KG1 (cell line): ENCODE data around the gene KRTAP9-1.
"Not testable (repeated sequence)": the region's sequence is repeated elsewhere in the genome, so short reads cannot be mapped to it uniquely, and the experiment has no call there.

Experiments used
- DNase-seq: peaks from one replicate; lab custom pipeline; 2025; lab: John Stamatoyannopoulos, UW

Gene KRTAP9-1

DNA sequence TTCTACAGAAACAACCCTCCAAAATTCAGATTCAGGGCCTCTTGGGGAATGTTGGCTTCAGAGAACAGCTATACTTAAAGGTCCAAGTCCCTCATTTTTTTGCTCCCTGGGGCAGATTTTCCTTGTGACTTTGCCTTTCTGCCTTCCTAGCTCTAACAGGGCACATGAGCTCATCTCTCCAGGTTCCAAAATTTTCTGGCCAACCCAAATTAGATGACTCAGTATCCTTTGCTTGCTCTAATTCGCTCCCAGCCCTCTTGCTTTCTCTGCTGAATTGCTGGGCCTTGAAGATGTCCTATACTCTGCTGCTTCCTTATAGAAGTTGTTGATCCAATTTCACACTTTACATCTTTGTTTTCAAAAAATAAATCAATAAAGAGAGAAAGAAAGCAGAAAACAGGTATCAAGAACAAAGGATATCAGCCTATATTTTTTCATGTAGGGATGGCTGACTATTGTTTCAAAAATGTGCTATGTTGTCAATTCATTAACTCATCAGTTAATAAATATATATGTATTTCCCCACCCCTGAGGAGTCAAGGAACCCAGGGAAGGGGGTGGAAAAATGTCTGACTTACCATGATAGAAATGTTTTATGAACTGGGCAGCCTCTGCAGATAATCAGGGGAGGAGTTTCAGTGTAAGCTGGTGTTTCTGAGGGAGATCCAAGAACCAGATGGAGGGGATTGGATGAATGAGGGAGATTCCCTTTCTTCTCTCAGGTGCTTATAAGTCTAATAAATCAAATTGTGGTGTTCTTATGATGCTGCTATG, 10.7 kb upstream of the KRTAP9-1 start:
- DNase-seq, result no peak

DNA sequence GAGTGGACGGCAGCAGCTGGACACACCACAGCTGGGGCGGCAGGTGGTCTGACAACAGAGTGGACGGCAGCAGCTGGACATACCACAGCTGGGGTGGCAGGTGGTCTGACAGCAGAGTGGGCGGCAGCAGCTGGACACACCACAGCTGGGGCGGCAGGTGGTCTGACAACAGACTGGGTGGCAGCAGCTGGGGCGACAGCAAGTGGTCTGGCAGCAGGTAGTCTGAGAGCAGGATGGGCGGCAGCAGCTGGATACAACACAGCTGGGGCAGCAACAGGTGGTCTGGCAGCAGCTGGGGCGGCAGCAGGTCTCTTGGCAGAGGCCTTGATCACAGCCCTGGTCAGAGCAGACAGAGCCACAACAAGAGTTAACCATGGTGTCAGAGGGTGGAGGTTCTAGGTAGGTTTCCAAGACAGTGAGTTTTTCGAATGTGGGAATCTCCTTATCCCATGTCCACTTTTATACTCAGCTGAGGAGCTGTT, 5.2 kb upstream of the KRTAP9-1 start, which contains the start of gene KRTAP4-1:
TSS of gene KRTAP4-1 (minus strand) at position 432 of the 482 bp plus-strand sequence. CDS start at position 375, 57 bp downstream.
- no peak for DNase-seq

DNA sequence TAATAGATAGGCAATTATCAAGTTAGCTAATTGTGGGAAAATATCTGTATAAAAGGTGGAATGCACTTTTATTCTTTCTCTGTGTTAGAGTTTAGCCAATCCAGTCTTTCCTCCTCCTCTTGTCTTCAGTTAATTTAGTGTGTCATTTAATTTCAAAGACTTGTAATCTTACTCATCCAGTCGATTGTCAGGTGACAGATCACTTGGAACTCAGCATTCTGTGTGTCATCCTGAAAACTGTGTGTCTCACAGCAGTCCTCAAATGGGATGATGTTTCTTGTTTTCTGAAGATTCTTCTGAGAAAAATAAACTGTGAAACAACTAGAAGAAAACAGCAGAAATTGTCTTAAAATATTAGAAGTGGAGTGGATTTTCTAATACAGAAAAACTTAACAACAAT, 4.7 kb upstream of the KRTAP9-1 start:
- no peak for DNase-seq

DNA sequence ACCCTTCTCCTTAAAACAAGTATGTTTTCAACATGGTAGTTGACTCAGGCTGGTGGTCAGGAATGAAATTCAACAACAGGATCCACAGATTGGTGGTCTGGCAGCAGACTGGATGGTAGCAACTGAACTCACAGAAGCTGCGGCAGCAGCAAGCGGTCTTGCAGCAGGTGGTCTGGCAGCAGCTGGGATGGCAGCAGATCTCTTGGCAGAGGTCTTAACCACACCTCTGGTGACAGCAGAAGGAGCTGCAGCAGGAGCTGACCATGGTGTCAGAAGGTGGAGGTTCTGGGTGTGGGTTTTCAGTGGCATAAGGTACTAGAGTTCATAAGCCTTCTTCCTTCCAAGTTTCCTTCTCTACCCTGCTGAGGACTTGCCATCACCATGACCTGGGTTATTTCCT, 2.8 kb upstream of the KRTAP9-1 start:
- DNase-seq, result no peak

DNA sequence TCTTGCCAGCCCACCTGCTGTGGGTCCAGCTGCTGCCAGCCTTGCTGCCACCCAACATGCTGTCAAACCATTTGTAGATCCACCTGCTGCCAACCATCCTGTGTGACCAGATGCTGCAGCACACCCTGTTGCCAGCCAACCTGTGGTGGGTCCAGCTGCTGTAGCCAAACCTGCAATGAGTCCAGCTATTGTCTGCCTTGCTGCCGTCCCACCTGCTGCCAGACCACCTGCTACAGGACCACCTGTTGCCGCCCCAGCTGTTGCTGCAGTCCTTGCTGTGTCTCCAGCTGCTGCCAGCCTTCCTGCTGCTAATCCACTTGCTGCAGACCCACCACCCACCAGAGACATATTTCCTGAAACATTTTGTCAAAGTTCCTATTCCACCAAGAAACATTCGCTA, 641 bp downstream of the KRTAP9-1 start:
- DNase-seq, result no peak

DNA sequence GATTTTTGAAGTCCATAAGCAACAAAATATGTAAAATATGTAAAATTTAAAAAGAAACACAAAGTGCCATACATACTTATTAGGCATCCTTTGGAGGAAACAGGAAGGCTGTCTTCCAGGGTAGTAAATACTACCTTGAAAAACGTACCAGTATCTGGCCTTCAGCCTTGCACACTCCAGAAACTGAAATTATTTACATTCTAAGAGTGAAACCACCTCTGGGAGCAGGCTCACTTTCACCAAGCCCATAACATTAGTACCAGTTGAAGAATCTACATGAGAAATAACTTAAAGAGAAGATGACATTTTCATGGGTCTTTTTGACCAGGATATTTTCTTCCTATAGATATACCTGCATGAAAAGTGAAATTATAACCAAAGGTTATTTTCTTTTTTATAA, 6.4 kb downstream of the KRTAP9-1 start:
- DNase-seq, result no peak

DNA sequence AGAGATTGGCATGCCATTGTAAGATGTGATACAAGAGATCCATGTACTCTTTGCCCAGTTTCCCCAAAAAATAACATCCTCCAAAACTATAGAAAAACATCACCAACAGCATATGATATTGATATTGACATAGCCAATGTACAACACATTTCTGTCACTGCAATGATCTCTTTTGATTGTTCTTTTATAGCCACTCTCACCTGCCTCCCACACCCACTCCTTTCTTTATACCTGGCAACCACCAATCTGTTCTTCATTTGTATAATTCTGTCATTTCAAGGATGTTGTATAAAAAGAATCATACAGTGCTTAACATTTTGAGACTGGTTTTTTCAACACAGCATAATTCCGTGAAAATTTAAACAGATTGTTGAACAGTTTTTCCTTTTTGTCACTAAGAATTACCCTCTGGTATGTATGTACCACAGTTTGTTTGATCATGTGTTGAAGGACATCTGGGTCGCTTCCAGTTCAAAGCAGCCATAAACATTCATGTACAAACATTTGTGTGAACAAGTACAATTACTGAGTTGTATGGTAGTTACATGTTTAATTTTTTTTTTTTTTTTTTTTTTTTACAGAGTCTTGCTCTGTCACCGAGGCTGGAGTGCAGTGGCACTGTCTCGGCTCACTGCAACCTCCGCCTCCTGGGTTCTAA, 9.9 kb downstream of the KRTAP9-1 start:
- no peak for DNase-seq

DNA sequence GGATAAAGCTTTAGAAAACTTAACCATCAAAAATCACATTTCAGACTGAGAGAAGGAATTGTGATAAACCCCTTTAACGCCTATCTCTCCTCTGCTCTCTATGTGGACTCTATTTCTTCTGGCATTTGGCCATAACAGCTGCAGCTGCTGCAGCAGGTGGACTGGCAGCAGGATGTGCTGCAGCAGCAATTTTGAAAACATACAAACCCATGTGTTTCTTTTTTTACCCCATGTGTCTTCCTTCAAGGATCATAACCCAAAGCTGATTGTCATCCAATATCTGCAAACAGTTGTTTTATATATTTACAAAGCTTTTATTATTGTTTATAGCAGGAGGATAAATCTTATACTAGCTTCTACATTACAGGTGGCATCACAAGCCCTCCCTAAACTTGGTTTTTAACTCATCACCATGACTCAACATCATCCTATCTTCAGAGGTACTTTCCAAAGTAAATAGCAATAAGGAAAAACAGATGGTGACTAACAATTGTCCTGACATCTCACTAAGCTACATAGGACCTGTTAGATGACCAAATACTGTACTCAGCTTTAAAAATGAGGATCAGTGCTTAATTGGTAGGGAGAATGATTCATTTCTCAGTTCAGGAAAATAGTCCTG, 22.3 kb downstream of the KRTAP9-1 start:
- DNase-seq, result no peak

DNA sequence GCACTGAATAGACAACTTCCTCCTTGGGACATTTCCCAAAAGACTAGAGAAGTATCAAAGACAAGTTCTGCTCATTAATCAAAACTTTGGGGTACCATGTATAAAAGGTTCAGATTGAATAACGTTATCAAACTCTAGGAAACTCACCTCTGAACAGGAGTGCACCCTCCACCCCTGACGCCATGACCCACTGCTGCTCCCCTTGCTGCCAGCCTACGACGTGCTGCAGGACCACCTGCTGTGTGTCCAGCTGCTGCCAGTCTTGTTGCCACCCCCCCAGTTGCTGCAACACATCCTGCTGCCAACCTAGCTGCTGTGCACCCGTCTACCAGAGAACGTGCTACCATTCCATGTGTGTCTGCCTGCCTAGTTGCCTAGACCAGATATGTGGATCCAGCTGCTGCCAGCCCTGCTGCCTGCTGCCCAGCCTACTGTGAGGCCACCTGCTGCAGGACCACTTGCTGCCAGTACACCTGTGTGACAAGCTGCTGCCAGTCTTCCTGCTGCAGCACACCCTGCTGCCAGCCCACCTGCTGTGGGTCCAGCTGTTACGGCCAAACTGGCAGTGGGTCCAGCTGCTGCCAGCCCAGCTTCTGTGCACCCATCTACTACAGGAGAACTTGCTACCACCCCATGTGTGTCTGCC, 23.0 kb downstream of the KRTAP9-1 start:
- no peak for DNase-seq

DNA sequence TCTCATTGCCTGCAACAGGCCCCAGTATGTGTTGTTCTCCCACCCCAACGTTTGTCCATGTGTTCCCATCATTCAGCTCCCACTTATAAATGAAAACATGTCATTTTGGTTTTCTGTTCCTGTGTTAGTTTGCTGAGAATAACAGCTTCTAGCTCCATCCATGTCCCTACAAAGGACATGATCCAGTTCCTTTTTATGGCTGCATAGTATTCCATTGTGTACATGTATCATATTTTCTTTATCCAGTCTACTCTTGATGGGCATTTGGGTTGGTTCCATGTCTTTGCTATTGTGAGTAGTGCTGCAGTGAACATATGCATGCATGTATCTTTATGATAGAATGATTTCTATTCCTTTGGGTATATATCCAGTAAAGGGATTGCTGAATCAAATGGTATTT, 26.0 kb downstream of the KRTAP9-1 start:
- DNase-seq, result no peak

DNA sequence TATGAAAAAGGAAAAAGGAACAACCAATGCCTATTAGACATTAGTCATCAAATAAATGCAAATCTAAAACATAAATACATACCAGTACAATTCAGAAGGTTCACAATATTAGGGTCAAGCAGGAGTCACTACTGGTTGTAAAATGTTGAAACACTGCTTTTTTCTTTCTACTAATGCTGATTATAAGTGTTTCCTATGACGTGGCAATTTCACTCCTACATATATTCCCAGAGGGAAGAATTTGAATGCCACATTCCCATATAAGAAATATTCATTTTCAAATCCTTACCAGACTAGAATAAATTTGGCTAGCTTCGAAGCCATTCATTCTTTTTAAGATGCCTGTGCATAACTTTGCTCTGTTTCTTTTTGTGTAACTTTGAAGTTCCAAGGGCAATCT, 34.1 kb downstream of the KRTAP9-1 start:
- DNase-seq, result no peak

DNA sequence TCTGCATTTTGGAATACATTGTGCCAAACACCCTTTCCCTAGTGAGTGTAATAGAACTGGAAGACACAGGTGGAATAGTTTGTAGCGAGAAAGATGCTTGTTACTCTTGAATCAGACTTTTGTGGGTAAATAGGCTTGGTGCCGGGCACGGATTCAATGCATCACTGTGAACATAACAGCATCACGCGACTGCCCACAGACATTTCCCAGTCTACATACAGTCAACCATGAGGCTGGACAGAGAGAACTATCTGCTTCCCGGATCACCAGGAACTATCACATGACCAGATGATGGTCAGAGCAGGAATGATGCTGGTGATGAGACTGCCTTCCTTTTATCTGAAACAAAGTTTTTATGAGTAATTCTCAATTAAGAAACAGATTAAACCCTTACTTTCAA, 36.4 kb downstream of the KRTAP9-1 start:
- DNase-seq, result no peak

DNA sequence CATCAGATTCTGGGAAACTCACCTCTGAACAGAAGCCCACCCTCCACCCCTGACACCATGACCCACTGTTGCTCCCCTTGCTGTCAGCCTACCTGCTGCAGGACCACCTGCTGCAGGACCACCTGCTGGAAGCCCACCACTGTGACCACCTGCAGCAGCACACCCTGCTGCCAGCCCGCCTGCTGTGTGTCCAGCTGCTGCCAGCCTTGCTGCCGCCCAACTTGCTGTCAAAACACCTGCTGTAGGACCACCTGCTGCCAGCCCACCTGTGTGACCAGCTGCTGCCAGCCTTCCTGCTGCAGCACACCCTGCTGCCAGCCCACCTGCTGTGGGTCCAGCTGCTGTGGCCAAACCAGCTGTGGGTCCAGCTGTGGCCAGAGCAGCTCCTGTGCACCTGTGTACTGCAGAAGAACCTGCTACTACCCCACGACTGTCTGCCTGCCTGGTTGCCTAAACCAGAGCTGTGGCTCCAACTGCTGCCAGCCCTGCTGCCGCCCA, 37.0 kb downstream of the KRTAP9-1 start, which contains the start of gene KRTAP9-2:
TSS of gene KRTAP9-2 (plus strand) at position 51 of the 498 bp plus-strand sequence. CDS start at position 58, 7 bp downstream.
- DNase-seq, result not testable (repeated sequence)

DNA sequence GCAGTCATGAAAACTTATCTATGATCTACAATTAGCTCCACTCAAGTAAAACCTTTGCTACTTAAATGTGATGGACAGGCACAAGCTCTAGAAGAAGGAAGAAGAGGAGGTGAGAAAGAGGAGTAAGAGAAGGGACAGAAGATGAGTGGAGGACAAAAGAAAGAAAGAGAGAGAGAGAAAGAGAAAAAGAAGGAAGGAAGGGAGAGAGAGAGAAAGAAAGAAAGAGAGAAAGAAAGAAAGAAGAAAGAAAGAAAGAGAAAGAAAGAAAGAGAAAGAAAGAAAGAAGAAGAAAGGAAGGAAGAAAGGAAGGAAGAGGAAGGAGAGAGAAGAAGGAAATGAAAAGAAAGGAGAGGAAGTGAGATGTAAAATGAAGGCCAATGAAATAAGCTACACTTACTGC, 40.4 kb downstream of the KRTAP9-1 start:
- no peak for DNase-seq

DNA sequence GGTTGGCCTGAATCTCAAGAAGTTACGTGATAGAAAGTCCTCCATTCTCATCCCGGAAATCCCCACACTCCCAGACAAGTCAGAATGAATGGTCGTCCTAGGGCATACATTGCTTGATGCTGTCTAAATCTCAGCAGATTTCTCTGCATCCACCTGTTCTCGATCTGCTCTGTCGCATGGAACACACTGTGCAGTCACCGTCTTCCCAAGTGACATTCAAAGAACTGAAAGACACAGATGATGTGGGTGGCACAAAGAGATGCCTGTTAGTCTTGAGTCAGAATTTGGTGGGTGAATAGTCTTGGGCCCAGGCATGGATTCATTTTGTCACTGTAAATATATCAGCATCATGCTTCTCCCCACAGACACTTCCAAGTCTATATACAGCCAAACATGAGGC, 42.0 kb downstream of the KRTAP9-1 start:
- DNase-seq, result no peak

DNA sequence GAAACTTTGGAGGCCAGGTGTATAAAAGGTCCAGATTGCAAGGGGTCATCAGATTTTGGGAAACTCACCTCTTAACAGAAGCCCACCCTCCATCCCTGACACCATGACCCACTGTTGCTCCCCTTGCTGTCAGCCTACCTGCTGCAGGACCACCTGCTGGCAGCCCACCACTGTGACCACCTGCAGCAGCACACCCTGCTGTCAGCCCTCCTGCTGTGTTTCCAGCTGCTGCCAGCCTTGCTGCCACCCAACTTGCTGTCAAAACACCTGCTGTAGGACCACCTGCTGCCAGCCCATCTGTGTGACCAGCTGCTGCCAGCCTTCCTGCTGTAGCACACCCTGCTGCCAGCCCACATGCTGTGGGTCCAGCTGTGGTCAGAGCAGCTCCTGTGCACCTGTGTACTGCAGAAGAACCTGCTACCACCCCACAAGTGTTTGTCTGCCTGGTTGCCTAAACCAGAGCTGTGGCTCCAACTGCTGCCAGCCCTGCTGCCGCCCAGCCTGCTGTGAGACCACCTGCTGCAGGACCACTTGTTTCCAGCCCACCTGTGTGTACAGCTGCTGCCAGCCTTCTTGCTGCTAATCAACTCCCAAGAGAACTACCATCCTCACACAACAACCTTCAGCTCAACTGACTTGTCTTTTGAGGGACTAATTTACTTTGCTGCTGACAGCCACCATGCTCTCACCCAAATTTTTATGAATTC, 42.9 kb downstream of the KRTAP9-1 start, which contains the start of gene KRTAP9-3:
TSS of gene KRTAP9-3 (plus strand) at position 51 of the 707 bp plus-strand sequence. CDS start at position 104, 53 bp downstream.
- DNase-seq, result not testable (repeated sequence)

DNA sequence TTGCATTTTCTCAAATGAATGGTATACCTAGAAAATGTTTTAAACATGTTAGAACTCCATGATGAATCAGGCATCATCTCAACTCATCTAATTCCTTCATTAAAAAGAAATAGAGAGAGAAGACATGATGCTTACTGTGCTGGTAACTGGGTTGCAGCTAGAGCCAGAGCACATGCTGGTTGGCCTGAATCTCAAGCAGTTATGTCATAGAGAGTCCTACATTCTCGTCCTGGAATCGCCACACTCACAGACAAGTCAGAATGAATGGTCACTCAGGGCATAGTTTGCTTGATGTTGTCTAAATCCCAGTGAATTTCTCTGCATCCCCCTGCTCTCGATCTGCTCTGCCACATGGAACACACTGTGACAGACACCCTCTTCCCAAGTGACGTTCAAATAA, 47.4 kb downstream of the KRTAP9-1 start:
- DNase-seq, result not testable (repeated sequence)

DNA sequence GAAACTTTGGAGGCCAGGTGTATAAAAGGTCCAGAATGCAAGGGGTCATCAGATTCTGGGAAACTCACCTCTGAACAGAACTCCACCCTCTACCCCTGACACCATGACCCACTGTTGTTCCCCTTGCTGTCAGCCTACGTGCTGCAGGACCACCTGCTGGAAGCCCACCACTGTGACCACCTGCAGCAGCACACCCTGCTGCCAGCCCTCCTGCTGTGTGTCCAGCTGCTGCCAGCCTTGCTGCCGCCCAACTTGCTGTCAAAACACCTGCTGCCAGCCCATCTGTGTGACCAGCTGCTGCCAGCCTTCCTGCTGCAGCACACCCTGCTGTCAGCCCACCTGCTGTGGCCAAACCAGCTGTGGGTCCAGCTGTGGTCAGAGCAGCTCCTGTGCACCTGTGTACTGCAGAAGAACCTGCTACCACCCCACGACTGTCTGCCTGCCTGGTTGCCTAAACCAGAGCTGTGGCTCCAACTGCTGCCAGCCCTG, 48.3 kb downstream of the KRTAP9-1 start, which contains the start of gene KRTAP9-8:
TSS of gene KRTAP9-8 (plus strand) at position 51 of the 489 bp plus-strand sequence. CDS start at position 104, 53 bp downstream.
- DNase-seq, result not testable (repeated sequence)
